ENCODE results near the gene MFNG.

Gene MFNG

DNA sequence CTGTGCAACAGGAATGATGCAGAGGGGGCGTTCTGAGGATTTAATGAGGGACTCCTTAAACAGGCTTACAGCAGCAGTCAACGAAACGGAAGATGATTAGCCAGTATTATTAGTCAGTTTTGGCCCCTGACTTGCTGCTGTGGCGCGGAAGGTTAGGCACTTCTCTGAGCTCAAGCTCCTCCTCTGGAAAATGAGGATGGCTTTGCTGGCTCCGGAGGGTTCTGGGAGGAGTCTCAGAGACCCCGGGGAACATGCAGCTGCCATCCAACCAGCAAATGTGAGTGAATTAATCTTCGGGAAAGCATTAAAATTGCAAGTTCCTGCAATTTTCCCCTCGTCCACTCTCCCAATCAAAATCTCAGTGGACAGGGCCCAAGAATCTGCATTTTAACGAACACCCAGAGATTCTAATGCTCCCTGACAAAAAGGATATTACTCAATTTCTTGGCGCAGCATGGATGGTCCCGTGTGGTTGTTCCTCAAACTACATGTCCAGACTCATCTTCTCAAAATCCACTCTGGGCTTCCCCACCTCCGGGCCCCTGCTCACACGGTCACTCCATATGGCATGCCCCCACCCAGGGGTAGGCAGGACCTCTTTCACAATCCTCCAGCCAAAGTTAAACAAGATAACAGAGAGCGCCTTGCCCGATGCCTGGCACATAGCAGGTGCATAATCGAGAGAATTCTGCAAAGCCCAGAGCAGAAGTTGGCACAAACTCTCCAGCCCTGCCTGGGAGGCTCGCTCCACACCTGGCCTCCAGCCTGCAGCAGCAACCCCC lies 65.3 kb downstream of the MFNG start:
- no peak for DNase-seq

DNA sequence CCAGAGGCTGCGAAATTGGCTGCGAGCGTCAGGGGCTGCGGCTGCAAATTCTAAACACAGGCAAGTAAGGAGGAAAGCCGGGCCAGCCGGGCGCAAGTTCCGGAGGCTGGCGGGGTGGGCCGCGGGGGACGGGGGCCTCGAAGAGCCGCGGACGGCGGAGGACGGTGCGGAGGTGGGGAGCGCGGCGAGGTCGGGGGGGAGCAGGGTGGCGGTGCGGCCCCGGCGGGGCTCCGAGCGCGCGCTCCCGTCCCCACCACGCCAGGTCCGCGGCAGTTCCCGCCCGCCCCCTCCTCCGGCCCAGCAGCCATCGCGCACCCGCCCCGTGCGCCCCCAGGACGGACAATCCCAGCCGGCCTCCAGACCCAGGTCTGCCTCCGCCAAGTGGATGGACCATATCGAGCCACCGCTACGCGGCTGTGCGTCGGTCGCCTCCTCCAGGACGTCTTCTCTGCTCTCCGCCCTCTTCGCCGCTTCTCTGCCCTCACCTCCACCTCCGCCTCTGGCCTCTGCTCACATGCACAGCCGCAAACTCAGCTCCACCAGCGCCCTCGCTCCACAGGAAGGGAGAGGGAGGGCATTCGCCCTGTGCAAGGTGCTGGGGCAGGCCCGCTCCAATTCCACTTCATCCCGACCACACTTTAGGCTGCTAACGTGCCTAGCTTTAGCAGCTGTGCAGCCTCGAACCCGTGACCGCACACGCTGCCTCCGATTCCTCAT lies 66.1 kb downstream of the MFNG start:
- DNase-seq: no peak

DNA sequence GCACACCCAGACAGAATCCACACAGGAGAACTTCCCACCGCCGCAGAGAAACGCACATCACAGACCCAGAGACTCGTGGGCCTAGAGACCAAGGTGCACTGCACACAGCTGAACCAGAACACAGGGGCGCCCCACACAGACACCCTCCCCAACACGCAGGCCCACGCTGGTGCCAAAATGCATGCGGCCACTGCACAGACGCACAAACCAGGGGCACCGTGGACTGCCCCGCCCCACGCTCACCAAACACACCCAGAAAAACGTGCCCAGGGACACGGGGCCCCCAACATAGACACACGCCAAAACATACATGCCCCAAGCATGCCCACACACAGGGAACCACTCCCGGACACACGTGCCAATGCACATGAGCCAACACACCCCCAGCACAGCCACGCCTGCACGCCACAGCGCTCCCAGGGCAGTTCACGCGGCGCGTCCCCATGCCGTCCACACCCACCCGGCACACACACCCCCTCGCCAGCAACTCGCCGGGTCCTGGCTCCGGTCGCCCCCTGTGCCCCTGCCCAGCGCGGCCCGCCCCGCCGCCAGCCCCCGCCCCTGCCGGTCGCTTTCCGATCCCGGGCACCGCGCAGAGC lies 66.7 kb downstream of the MFNG start:
- DNase-seq: no peak

Data from NCI-H774 (cell line).